Measurements from ENCODE around the gene POLR3C.

DNA sequence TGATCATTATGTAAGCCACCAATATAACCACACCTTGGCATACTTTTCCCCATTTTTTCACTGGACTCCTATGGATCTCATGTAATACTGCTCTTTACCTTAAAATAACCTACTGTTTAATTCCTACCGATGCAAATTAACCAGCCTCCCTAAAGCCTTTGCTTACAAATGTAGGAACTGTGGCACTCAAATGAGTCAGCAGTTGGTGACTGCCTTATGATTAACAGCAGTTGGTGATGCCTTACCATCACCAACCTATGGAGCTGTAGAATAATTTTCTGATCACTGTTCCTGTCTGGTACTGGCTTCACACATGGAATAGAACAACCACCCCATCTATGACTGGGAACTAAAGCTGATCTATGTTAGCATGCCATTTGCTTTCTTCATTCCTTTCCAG lies 13.7 kb downstream of the POLR3C start:
- no peak for TF ChIP-seq SIN3A (IDR thresholded peaks at IDR 0.05; ENCODE audit: borderline replicate concordance, insufficient read depth, low read length)
- TF ChIP-seq POLR2AphosphoS5 (IDR thresholded peaks at IDR 0.05; ENCODE audit: low read depth, low read length) = no peak
